Mesendoderm (in vitro differentiated cells): ENCODE results near the gene PSMG4.

Experiments used
- DNase-seq: peaks from one replicate; pipeline ENCODE4 v3.0.0; 2013
- H2AK5ac ChIP-seq: 2 replicates; pipeline ENCODE4 v1.6.1; 2013; ENCODE audit warnings: low read length, inconsistent platforms
- H2BK120ac ChIP-seq: 2 replicates; pipeline ENCODE4 v1.6.1; 2013; ENCODE audit warnings: low read depth, mild to moderate bottlenecking, low read length, moderate library complexity, mixed read lengths
- H2BK15ac ChIP-seq: replicated peaks from 2 replicates; pipeline ENCODE4 v1.6.1; 2013; ENCODE audit warnings: low read depth, mild to moderate bottlenecking, moderate library complexity
- H2BK5ac ChIP-seq: 2 replicates; pipeline ENCODE4 v1.6.1; 2013; ENCODE audit warnings: low read length, inconsistent platforms
- H3K18ac ChIP-seq: 2 replicates; pipeline ENCODE4 v1.6.1; 2013; ENCODE audit warnings: mild to moderate bottlenecking, low read length, mixed read lengths
- H3K23ac ChIP-seq: one replicate; pipeline ENCODE4 v1.6.1; 2013; ENCODE audit warnings: low read length
- H3K27ac ChIP-seq: 2 replicates; pipeline ENCODE4 v1.5.1; 2013; ENCODE audit warnings: low read depth, mild to moderate bottlenecking, inconsistent platforms, low read length, moderate library complexity
- H3K27me3 ChIP-seq: 2 replicates; pipeline ENCODE4 v1.6.1; 2013; ENCODE audit warnings: low read length, control low read depth, mild to moderate bottlenecking, inconsistent platforms; ENCODE audit not compliant: insufficient read depth, poor library complexity
- H3K36me3 ChIP-seq: 2 replicates; pipeline ENCODE4 v1.6.1; 2013; ENCODE audit warnings: low read length, inconsistent platforms; ENCODE audit not compliant: control insufficient read depth, insufficient read depth
- H3K4ac ChIP-seq: one replicate; pipeline ENCODE4 v1.6.1; 2013; ENCODE audit warnings: low read depth, mild to moderate bottlenecking, low read length, moderate library complexity
- H3K4me1 ChIP-seq: 2 replicates; pipeline ENCODE4 v1.6.1; 2013; ENCODE audit warnings: low read depth, low read length, inconsistent platforms; ENCODE audit not compliant: control insufficient read depth
- H3K4me2 ChIP-seq: 2 replicates; pipeline ENCODE4 v1.6.1; 2013; ENCODE audit warnings: low read length
- H3K4me3 ChIP-seq: 2 replicates; pipeline ENCODE4 v1.5.1; 2013; ENCODE audit warnings: mild to moderate bottlenecking, low read length
- H3K56ac ChIP-seq: one replicate; pipeline ENCODE4 v1.6.1; 2013; ENCODE audit warnings: low read length
- H3K79me1 ChIP-seq: 2 replicates; pipeline ENCODE4 v1.6.1; 2013; ENCODE audit warnings: low read length, inconsistent platforms
- H3K79me2 ChIP-seq: 2 replicates; pipeline ENCODE4 v1.6.1; 2013; ENCODE audit warnings: mild to moderate bottlenecking, low read length; ENCODE audit not compliant: control insufficient read depth, insufficient read depth
- H3K9ac ChIP-seq: 2 replicates; pipeline ENCODE4 v1.6.1; 2013; ENCODE audit warnings: low read length, inconsistent platforms
- H4K5ac ChIP-seq: one replicate; pipeline ENCODE4 v1.6.1; 2013; ENCODE audit warnings: low read length
- H4K8ac ChIP-seq: one replicate; pipeline ENCODE4 v1.6.1; 2013; ENCODE audit warnings: low read depth, mild to moderate bottlenecking, control low read depth, low read length, moderate library complexity
- WGBS: extraction: QIAGEN DNeasy Blood & Tissue Kit; methylation state at CpG from one replicate; pipeline ENCODE4 v1.1.7; 2013; ENCODE audit warnings: low lambda C conversion rate, missing lambda C conversion rate; ENCODE audit not compliant: insufficient coverage; ENCODE audit errors: extremely low coverage; 5-methylcytosine and 5-hydroxymethylcytosine counted together

PSMG4 gene

DNA sequence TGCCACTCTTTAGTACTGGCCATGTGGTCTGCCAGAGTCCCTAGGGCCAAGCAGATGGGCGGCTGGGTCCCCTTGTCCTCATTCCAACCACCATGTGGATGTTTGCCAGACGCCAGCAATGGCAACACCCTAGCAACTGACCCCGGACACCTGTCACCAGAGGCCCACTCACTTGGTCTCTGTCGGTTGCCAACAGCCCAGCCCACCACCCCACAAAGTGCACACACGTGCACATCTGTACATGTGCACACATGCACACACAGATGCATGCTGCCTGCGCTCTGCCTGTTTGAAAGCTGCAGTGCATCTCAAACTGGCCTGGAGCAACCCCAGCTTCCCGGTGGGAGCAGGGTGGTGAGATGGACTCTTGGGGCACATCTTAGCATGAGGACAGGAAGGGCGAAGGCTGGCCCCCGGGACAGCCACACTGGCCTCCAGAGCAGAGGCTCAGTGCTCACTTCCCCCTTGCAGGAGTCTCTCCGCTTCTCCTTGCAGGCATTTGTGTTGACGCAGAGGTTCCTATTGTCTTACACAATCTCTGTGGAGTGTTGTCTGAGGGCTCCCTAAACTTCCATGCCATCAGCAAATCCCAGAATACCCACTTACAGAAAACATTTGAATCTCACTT lies 54.0 kb downstream of the PSMG4 start:
- H3K9ac ChIP-seq, result no peak overlapping the region

GRCh38 chr6:3314176-3314575 lies 55.4 kb downstream of the PSMG4 start:
- no peak overlapping the region for H2BK15ac ChIP-seq
- no peak for DNase-seq
- H2BK5ac ChIP-seq, result no peak overlapping the region
- no peak overlapping the region for H2BK120ac ChIP-seq
- no peak overlapping the region for H3K4ac ChIP-seq
- H3K36me3 ChIP-seq, result no peaks in the 10 kb centered on the region
- no peak overlapping the region for H3K27ac ChIP-seq
- H3K79me2 ChIP-seq, result no peaks in the 10 kb centered on the region
- no peaks in the 10 kb centered on the region for H3K27me3 ChIP-seq
- H3K79me1 ChIP-seq, result no peaks in the 10 kb centered on the region
- H3K4me3 ChIP-seq, result no peak overlapping the region
- H4K5ac ChIP-seq, result no peak overlapping the region
- H2AK5ac ChIP-seq, result no peak overlapping the region
- no CpG with 5 or more reads among the region's 7 CpGs for WGBS
- no peak overlapping the region for H4K8ac ChIP-seq
- H3K56ac ChIP-seq, result no peak overlapping the region
- H3K4me2 ChIP-seq, result no peak overlapping the region
- H3K4me1 ChIP-seq, result no peaks in the 10 kb centered on the region
- no peak overlapping the region for H3K23ac ChIP-seq
- H3K18ac ChIP-seq, result no peak overlapping the region
- no peak overlapping the region for H3K9ac ChIP-seq

More for the DNA sequence above, 54.0 kb downstream of the PSMG4 start:
- no CpG with 5 or more reads among the region's 11 CpGs for WGBS
- Histone ChIP-seq H3K56ac (no peak overlapping the region), H3K23ac (no peak overlapping the region), H3K18ac (no peak overlapping the region), H3K79me1 (no peaks in the 10 kb centered on the region), H3K4me1 (no peaks in the 10 kb centered on the region), H2BK120ac (no peak overlapping the region), H3K36me3 (no peaks in the 10 kb centered on the region), H2AK5ac (no peak overlapping the region), H2BK5ac (no peak overlapping the region), H3K4me3 (no peak overlapping the region), H3K27ac (no peak overlapping the region), H4K5ac (no peak overlapping the region), H3K4ac (no peak overlapping the region), H3K4me2 (no peak overlapping the region), H3K79me2 (no peaks in the 10 kb centered on the region), H4K8ac (no peak overlapping the region), H2BK15ac (no peak overlapping the region), H3K27me3 (no peaks in the 10 kb centered on the region)
- DNase-seq, result no peak

- H2AK5ac ChIP-seq, result no peak overlapping the region
- H3K36me3 ChIP-seq, result no peaks in the 10 kb centered on the region
- no peaks in the 10 kb centered on the region for H3K79me2 ChIP-seq
- no peak overlapping the region for H2BK120ac ChIP-seq
- H3K79me1 ChIP-seq, result no peaks in the 10 kb centered on the region
- WGBS, result no CpG with 5 or more reads among the region's 20 CpGs
- H4K8ac ChIP-seq, result no peak overlapping the region
- no peak overlapping the region for H3K4me2 ChIP-seq
- no peak overlapping the region for H2BK15ac ChIP-seq
- no peaks in the 10 kb centered on the region for H3K27me3 ChIP-seq
- no peaks in the 10 kb centered on the region for H3K4me1 ChIP-seq
- no peak overlapping the region for H3K27ac ChIP-seq
- no peak overlapping the region for H3K23ac ChIP-seq
- no peak overlapping the region for H3K9ac ChIP-seq
- no peak overlapping the region for H3K4ac ChIP-seq
- no peak overlapping the region for H3K18ac ChIP-seq
- no peak for DNase-seq
- H3K56ac ChIP-seq, result no peak overlapping the region
- no peak overlapping the region for H4K5ac ChIP-seq
- H2BK5ac ChIP-seq, result no peak overlapping the region
- no peak overlapping the region for H3K4me3 ChIP-seq
Measured at GRCh38 chr6:3314621-3315467, 56.1 kb downstream of the PSMG4 start.

- Histone ChIP-seq H3K27me3 (no peaks in the 10 kb centered on the region), H3K56ac (no peak overlapping the region), H2BK5ac (no peak overlapping the region), H3K4ac (no peak overlapping the region), H3K9ac (no peak overlapping the region), H3K36me3 (no peaks in the 10 kb centered on the region), H3K4me1 (no peaks in the 10 kb centered on the region), H2AK5ac (no peak overlapping the region), H3K18ac (no peak overlapping the region), H3K4me2 (no peak overlapping the region), H2BK120ac (no peak overlapping the region), H4K8ac (no peak overlapping the region), H4K5ac (no peak overlapping the region), H2BK15ac (no peak overlapping the region), H3K27ac (no peak overlapping the region), H3K4me3 (no peak overlapping the region), H3K79me2 (no peaks in the 10 kb centered on the region), H3K23ac (no peak overlapping the region), H3K79me1 (no peaks in the 10 kb centered on the region)
- DNase-seq, result no peak
- WGBS, result no CpG with 5 or more reads among the region's 8 CpGs
Measured at GRCh38 chr6:3315841-3316240, 57.1 kb downstream of the PSMG4 start.

DNA sequence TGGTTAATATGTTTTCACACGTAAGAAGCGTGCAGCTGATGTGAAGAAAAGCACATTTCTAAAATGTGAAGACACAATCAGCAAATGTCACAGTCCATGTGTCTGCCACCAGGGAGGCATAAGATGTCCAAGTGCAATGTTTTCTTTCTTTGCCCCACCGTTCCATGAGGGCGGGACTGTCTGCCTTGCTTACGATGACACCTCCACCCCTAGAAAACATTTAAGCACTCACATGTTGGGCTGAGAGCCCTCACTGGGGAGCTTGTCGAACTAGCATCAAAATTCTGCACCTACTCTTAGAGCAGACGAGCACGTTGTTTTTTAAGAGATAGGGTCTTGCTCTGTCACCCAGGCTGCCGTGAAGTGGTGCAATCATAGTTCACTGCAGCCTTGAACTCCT lies 57.6 kb downstream of the PSMG4 start:
- Histone ChIP-seq H4K5ac (no peak overlapping the region), H3K27ac (no peak overlapping the region), H3K27me3 (no peaks in the 10 kb centered on the region), H3K79me1 (no peaks in the 10 kb centered on the region), H3K4me1 (no peaks in the 10 kb centered on the region), H3K9ac (no peak overlapping the region), H2BK15ac (no peak overlapping the region), H2BK5ac (no peak overlapping the region), H3K23ac (no peak overlapping the region), H3K56ac (no peak overlapping the region), H3K4ac (no peak overlapping the region), H3K4me2 (no peak overlapping the region), H2AK5ac (no peak overlapping the region), H3K36me3 (no peaks in the 10 kb centered on the region), H3K4me3 (no peak overlapping the region), H3K79me2 (no peaks in the 10 kb centered on the region), H2BK120ac (no peak overlapping the region), H3K18ac (no peak overlapping the region), H4K8ac (no peak overlapping the region)
- no peak for DNase-seq
- no CpG with 5 or more reads among the region's 9 CpGs for WGBS
